WERI-Rb-1 (cell line): ENCODE measurements around the gene TMEM81.

Experiments
- DNase-seq: peaks from one replicate; pipeline ENCODE4 v3.0.0-alpha.2; 2020
- H3K27ac ChIP-seq: fragments of 250-450 bp; sonication (Bioruptor Pico); 2 replicates; pipeline ENCODE4 v1.5.1; 2020; ENCODE audit warnings: mild to moderate bottlenecking, moderate library complexity
- H3K27me3 ChIP-seq: fragments of 250-450 bp; sonication (Bioruptor Pico); 2 replicates; pipeline ENCODE4 v1.5.1; 2021; ENCODE audit warnings: mild to moderate bottlenecking, low read depth, moderate library complexity; ENCODE audit not compliant: insufficient read depth, severe bottlenecking
- H3K36me3 ChIP-seq: fragments of 250-450 bp; sonication (Bioruptor Pico); 2 replicates; pipeline ENCODE4 v1.5.1; 2020; ENCODE audit warnings: mild to moderate bottlenecking, moderate library complexity
- H3K4me3 ChIP-seq: 2 replicates; pipeline ENCODE4 v1.5.1; 2011; ENCODE audit warnings: low read depth, mild to moderate bottlenecking, control low read depth, low read length
- H3K9me3 ChIP-seq: fragments of 250-450 bp; sonication (Bioruptor Pico); 2 replicates; pipeline ENCODE4 v1.5.1; 2021; ENCODE audit warnings: mild to moderate bottlenecking, moderate library complexity; ENCODE audit not compliant: severe bottlenecking
- CTCF ChIP-seq: IDR thresholded peaks from 2 replicates; pipeline ENCODE4 v1.5.1; 2011; ENCODE audit warnings: low read depth, mild to moderate bottlenecking, control low read depth, inconsistent platforms, low read length

The TMEM81 gene

GRCh38 chr1:205084360-205084759 lies at the start of gene TMEM81:
Gene TMEM81 (minus strand): TSS chr1:205084460. CDS start chr1:205084320, 140 bp downstream.
- H3K4me3 ChIP-seq = no peak within 1 kb of the TSS
- H3K9me3 ChIP-seq = no peaks in the 10 kb centered on the region
- H3K27ac ChIP-seq = no peak within 1 kb of the TSS
- DNase-seq = no peak
- no peak for TF ChIP-seq CTCF
- no peaks in the 10 kb centered on the region for H3K27me3 ChIP-seq
- peaks cover 46% of the 10 kb centered on the region for H3K36me3 ChIP-seq

- no peak for DNase-seq
- Histone ChIP-seq H3K4me3 (no peak overlapping the region), H3K9me3 (no peaks in the 10 kb centered on the region), H3K27ac (no peak overlapping the region), H3K27me3 (no peaks in the 10 kb centered on the region), H3K36me3 (no peaks in the 10 kb centered on the region)
- no peak for TF ChIP-seq CTCF
Measured at GRCh38 chr1:205133287-205133686, 49.0 kb upstream of the TMEM81 start.

GRCh38 chr1:205129447-205130029 lies 45.3 kb upstream of the TMEM81 start:
- Histone ChIP-seq H3K9me3 (no peaks in the 10 kb centered on the region), H3K27me3 (no peaks in the 10 kb centered on the region), H3K27ac (no peak overlapping the region), H3K36me3 (no peaks in the 10 kb centered on the region), H3K4me3 (no peak overlapping the region)
- no peak for DNase-seq
- TF ChIP-seq CTCF = no peak

GRCh38 chr1:205128050-205128449 lies 43.8 kb upstream of the TMEM81 start:
- H3K9me3 ChIP-seq = no peaks in the 10 kb centered on the region
- no peaks in the 10 kb centered on the region for H3K27me3 ChIP-seq
- no peak overlapping the region for H3K4me3 ChIP-seq
- no peak overlapping the region for H3K27ac ChIP-seq
- TF ChIP-seq CTCF = no peak
- no peaks in the 10 kb centered on the region for H3K36me3 ChIP-seq
- no peak for DNase-seq

- Histone ChIP-seq H3K9me3 (no peaks in the 10 kb centered on the region), H3K27ac (no peak overlapping the region), H3K36me3 (no peaks in the 10 kb centered on the region), H3K4me3 (no peak overlapping the region), H3K27me3 (no peaks in the 10 kb centered on the region)
- no peak for DNase-seq
- TF ChIP-seq CTCF = no peak
Measured at GRCh38 chr1:205127646-205128045, 43.4 kb upstream of the TMEM81 start.

- no peak for DNase-seq
- Histone ChIP-seq H3K27me3 (no peaks in the 10 kb centered on the region), H3K4me3 (no peak overlapping the region), H3K9me3 (no peaks in the 10 kb centered on the region), H3K36me3 (peaks cover 11% of the 10 kb centered on the region), H3K27ac (no peak overlapping the region)
- TF ChIP-seq CTCF = no peak
Measured at GRCh38 chr1:205124726-205125125, 40.5 kb upstream of the TMEM81 start.
